Colonic mucosa (tissue), 4 donors: ENCODE results near the gene PTPN4. TPM values are rescaled to one million over a fixed set of nuclear protein-coding genes. Genes with fewer than 3 reads are reported as not detected.

Experiments used
- DNase-seq: peaks from one replicate; pipeline ENCODE4 v3.0.0-alpha.2; 2020
- H3K27ac ChIP-seq: fragments of 200-600 bp; one replicate; pipeline ENCODE4 v1.8.0; 2021
- H3K27me3 ChIP-seq: fragments of 200-600 bp; one replicate; pipeline ENCODE4 v1.8.0; 2021
- H3K36me3 ChIP-seq: fragments of 200-600 bp; one replicate; pipeline ENCODE4 v1.8.0; 2021
- H3K4me1 ChIP-seq: fragments of 200-600 bp; one replicate; pipeline ENCODE4 v1.8.0; 2021; ENCODE audit warnings: mild to moderate bottlenecking
- H3K4me3 ChIP-seq: fragments of 200-600 bp; one replicate; pipeline ENCODE4 v1.8.0; 2021
- H3K9ac ChIP-seq, 2 donors: one replicate each; pipeline ENCODE4 v1.7.0; 2013; ENCODE audit warnings: control low read depth in 2 of 2, low read depth in 2 of 2, low read length in 2 of 2
- H3K9me3 ChIP-seq: fragments of 200-600 bp; one replicate; pipeline ENCODE4 v1.8.0; 2021
- CTCF ChIP-seq: fragments of 200-600 bp; IDR thresholded peaks from one replicate; pipeline ENCODE4 v1.8.0; 2022; ENCODE audit warnings: antibody characterized with exemption, mild to moderate bottlenecking
- intact Hi-C: fragments of 100-400 bp; cut with DNase I; formaldehyde crosslinking; loops from one replicate; pipeline ENCODE4 v1.14.1; 2022
- total RNA-seq, 2 donors: library from RNA; stranded (reverse); fragmentation: NEBNext Ultra II Directional in 1 of 2; extraction: Animal tissue kit (Norgen Biotek cat#: 25700) in 1 of 2; gene quantifications; one replicate each; pipeline ENCODE4 v1.2.1, GENCODE V29; 2021
- donor health status: healthy.
- donor health status: DM: no; HTN: no; CAD: no.
- donor health status: DM: no; HTN: no; CAD: no.

PTPN4 gene
- total RNA-seq, 2 donors from 2014 or later: 20.4 to 28.2 TPM

DNA sequence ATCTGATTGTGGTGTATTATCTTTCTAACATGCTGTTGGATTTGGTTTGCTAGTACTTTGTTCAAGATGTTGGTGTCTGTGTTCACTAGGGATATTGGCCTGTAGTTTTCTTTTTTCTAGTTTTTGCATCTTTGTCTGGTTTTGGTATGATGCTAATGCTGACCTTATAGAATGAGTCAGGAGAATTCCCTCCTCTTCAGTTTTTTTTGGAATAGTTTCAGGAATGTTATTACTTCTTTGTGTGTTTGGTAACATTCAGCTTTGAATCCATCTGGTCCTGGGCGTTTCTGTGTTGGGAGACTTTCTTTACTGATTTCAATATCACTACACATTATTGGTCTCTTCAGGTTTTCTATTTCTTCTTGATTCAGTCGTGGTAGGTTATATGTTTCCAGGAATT lies 129.0 kb downstream of the PTPN4 start:
- intact Hi-C loops: no loop called here
- DNase-seq: no peak

GRCh38 chr2:119897736-119898395 lies 138.1 kb downstream of the PTPN4 start:
- no peak overlapping the region for H3K9ac ChIP-seq
- H3K9me3 ChIP-seq: no peaks in the 10 kb centered on the region
- no peak for DNase-seq

More for the DNA sequence above, 129.0 kb downstream of the PTPN4 start:
- Histone ChIP-seq H3K4me1 (no peaks in the 10 kb centered on the region), H3K4me3 (no peak overlapping the region), H3K27ac (no peak overlapping the region), H3K27me3 (no peaks in the 10 kb centered on the region), H3K9ac (no peak overlapping the region), H3K36me3 (no peaks in the 10 kb centered on the region), H3K9me3 (no peaks in the 10 kb centered on the region)
- no peak for TF ChIP-seq CTCF

DNA sequence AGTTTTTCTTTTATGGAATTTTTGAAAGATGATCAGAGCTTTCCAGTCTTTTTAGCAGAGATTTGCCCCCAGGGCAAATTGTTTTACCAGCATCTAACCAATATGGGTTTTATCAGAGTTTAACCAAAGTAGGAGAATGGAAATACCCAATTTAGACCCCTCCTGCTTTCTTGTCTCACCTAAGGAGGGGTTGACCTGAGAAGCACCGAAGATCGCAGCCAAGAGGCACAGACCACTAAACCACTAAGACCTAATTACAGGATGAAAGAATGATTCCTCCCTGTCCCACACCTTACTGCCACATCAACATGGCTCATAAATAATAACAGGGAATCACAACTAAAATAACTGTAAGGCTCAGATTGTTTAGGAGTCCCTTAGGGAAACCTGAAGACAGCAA lies 141.3 kb downstream of the PTPN4 start:
- Histone ChIP-seq H3K36me3 (no peaks in the 10 kb centered on the region), H3K27me3 (no peaks in the 10 kb centered on the region), H3K27ac (no peak overlapping the region), H3K4me3 (no peak overlapping the region), H3K4me1 (no peaks in the 10 kb centered on the region), H3K9me3 (no peaks in the 10 kb centered on the region), H3K9ac (no peak overlapping the region)
- no peak for TF ChIP-seq CTCF
- intact Hi-C loops: no loop called here
- no peak for DNase-seq

More at GRCh38 chr2:119897736-119898395, 138.1 kb downstream of the PTPN4 start:
- intact Hi-C loops: no loop called here
- no peaks in the 10 kb centered on the region for H3K36me3 ChIP-seq
- H3K27ac ChIP-seq: no peak overlapping the region
- H3K4me1 ChIP-seq: no peaks in the 10 kb centered on the region
- H3K27me3 ChIP-seq: no peaks in the 10 kb centered on the region
- no peak for TF ChIP-seq CTCF
- H3K4me3 ChIP-seq: no peak overlapping the region

DNA sequence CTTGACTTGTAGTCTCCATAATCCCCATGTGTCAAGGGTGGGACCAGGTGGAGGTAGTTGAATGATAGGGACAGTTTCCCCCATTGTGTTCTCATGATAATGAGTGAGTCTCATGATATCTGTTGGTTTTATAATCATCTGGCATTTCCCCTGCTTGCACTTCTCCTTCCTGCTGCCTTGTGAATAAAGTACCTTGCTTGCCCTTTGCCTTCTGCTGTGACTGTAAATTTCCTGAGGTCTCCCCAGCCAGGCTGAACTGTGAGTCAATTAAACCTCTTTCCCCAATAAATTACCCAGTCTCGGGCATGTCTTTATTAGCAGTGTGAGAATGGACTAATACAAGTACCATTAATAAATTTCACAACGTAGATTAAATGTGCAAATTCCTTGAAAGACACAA lies 150.8 kb downstream of the PTPN4 start:
- H3K27ac ChIP-seq: no peak overlapping the region
- intact Hi-C loops: no loop called here

GRCh38 chr2:119914266-119914665 lies 154.5 kb downstream of the PTPN4 start:
- Histone ChIP-seq H3K9me3 (no peaks in the 10 kb centered on the region), H3K27me3 (no peaks in the 10 kb centered on the region), H3K4me3 (no peak overlapping the region), H3K36me3 (no peaks in the 10 kb centered on the region), H3K27ac (no peak overlapping the region), H3K9ac (no peak overlapping the region), H3K4me1 (no peaks in the 10 kb centered on the region)
- DNase-seq: no peak
- no peak for TF ChIP-seq CTCF
- intact Hi-C loops: no loop called here

More for the DNA sequence above, 150.8 kb downstream of the PTPN4 start:
- no peaks in the 10 kb centered on the region for H3K9me3 ChIP-seq
- H3K9ac ChIP-seq: no peak overlapping the region
- no peaks in the 10 kb centered on the region for H3K4me1 ChIP-seq
- H3K4me3 ChIP-seq: no peak overlapping the region
- TF ChIP-seq CTCF: no peak
- no peak for DNase-seq
- H3K27me3 ChIP-seq: no peaks in the 10 kb centered on the region
- H3K36me3 ChIP-seq: no peaks in the 10 kb centered on the region
